DMS53 treated with DMSO at 0.1 percent for 48 hours (cell line): ENCODE results near the gene SORCS2.

Experiments used
- DNase-seq: peaks from one replicate; lab custom pipeline; 2025; ENCODE audit not compliant: unreplicated experiment; lab: John Stamatoyannopoulos, UW

SORCS2 gene

DNA sequence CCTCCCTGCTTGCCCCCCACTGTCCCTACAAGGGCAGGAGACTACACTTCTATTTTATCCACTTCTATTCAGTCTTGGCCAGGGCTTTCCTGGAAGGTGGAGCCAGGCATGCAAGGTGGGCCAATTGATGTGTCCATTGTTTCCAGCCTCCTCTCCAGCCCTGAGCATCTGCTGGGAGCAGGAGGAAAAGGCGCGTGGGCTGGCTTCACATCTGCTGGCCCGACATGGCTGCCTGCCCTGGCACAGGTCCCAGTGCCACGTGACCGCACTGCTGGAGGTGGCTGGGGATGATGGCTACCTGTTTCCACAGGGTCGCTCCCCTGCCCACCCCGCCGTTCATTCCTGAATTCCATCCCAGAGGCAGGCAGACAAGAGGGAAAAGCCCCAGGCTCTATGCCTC, 499.6 kb downstream of the SORCS2 start:
- no peak for DNase-seq

DNA sequence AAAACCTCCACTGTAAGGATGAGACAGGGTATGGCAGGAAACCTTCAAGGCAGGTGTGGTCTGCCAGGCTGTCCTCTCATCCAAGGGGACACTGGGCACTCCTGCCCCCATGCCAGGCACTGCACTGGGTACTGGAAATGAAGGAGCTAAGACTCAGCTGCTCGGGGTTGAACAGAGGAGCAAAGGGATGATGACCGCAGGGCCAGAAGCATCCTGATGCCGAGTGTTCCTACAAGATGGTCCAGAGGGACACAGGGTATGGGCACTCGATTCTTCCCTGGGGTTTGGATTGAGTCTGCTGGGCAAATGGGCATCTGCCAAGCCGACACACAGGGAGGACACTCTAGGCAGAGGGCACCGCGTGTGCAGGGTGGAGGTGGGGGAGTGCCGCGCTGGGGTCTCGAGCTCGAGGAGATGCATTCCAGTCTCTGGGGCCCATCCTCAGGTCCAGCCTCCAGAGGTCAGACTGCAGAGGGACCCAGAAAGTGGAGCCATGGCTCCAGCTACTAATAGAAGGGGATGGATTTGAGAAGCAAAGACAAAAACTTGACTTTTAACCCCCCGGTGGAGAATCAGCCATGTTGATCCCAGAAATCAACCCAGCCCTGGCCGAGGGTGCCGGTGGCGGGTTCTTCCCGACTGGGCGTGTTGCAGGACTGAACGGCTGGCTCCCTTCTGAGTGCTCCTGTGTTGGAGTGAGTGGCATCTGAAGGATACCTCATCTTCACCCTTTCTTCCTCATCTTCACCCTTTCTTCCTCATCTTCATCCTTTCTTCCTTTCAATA, 500.3 kb downstream of the SORCS2 start:
- no peak for DNase-seq

DNA sequence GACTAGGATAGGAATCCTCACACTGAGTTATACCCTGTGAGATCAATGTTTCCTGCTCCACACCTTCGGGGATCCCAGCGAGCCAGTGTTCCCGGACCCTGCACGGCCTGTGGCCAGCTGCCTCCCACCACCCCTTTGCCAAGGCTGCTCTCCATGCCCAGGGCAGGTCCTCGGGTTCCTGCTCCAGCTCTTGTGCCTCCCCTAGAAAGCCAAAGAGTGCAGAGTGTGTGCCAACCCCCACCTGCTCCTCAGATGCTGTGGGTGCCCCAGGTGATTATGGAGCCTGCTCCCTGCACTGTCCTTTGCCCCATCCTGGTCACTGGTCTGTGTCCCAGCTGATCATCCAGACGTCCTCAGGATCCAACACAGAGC, 500.9 kb downstream of the SORCS2 start:
- DNase-seq: no peak

- no peak for DNase-seq
Measured at GRCh38 chr4:7693711-7694110, 501.4 kb downstream of the SORCS2 start.

GRCh38 chr4:7694324-7694723, 502.0 kb downstream of the SORCS2 start:
- DNase-seq: no peak

- DNase-seq: no peak
Measured at GRCh38 chr4:7697343-7697742, 505.0 kb downstream of the SORCS2 start.

- no peak for DNase-seq
Measured at GRCh38 chr4:7697821-7698220, 505.5 kb downstream of the SORCS2 start.

GRCh38 chr4:7698584-7698983, 506.2 kb downstream of the SORCS2 start:
- DNase-seq: no peak

GRCh38 chr4:7699031-7699430, 506.7 kb downstream of the SORCS2 start:
- no peak for DNase-seq

GRCh38 chr4:7699825-7700224, 507.5 kb downstream of the SORCS2 start:
- DNase-seq: no peak

- DNase-seq: no peak
Measured at GRCh38 chr4:7700665-7701064, 508.3 kb downstream of the SORCS2 start.

DNA sequence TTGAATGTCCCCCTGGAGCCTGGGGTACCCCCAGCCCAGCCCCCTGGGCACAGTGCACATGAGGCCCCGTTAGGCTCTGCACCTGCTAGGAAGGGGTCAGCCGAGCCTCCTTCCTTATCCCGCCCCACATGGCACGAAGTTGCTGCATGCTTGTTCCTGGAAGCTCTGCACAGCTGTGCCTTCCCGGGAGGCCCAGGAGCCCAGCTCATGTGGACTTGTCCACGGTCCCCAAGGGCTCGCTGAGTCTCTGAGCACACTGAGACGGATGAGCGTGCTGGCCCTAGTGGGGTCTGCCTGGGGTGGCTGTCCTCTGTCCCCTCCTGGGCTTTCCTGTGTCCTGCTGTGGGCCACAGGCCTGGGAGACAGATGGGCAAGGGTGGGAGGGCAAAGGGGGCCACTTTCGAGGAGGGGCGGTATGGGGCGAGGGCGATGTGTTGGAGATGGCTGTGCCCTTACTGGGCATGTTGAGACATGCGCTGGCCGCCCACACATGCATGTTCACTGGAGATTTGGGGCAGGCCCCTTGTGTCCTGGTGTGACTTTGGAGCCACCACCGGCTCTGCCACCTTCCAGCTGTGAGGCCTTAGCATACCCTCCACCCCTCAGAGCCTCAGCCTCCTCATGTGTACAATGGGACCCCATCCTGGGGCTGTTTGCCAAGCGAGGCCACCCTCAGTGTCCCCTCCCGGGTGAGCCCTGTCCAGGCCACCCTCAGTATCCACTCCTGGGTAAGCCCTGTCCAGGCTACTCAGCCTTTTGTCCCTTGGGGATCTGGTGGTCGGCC, 509.7 kb downstream of the SORCS2 start:
- no peak for DNase-seq

GRCh38 chr4:7703688-7704087, 511.4 kb downstream of the SORCS2 start:
- no peak for DNase-seq

GRCh38 chr4:7704091-7704490, 511.8 kb downstream of the SORCS2 start:
- DNase-seq: no peak

GRCh38 chr4:7704625-7705024, 512.3 kb downstream of the SORCS2 start:
- DNase-seq: no peak

DNA sequence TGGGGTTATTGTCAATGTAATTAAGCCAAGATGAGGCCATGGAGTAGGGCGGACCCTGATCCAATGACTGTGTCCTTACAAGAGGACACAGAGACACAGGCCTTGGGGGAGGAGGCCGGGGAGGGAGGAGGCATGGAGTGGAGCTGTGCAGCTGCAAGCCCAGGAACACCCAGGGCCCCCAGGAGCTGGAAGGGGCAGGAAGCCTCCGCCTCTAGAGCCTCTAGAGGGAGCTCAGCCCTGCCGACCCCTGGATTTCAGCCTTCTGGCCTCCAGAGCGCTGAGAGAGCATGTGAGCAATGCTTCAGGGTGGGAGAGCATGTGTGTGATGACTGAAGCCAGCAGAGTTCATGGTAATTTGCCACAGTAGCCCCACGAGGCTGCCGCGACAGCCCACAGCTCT, 512.7 kb downstream of the SORCS2 start:
- no peak for DNase-seq

DNA sequence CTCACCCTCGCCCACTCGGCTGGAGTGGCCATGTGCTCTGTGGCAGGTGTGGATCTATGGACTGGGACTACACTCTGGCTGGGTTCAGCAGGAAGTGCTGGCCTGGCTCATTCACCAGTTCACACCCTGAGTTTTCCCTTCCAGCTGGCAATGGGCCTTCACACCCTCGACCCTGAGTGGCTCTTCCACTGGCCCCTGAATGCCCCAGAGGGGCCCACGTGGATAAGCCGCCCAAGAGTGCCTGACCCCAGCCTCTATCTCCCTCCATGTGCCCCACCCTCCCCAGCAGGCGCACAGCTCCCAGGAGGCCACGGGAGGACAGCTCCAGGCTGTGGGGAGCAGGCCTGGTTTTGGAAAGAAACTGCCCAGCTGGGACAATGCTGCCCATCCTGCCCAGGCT, 513.3 kb downstream of the SORCS2 start:
- no peak for DNase-seq

GRCh38 chr4:7708238-7708637, 515.9 kb downstream of the SORCS2 start:
- no peak for DNase-seq

DNA sequence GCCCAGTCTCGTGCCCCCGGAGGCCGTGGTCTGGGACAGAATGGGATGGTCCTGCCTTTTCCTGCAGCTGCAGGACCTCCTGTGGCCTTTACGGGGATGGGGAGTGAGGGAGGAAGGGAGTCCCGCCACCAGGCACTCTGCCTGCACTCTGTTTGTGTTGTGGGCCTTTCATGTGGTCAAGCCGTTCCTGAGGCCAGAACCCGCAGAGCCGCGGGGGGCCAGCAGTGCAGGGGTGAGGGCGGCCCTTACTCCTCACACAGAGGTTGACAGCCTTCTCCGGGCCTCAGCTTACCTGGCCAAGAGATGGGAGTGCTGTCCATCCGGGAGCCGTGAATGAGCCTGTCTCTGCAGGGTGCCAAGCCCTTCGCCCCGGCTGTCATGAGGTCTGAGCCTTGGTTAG, 516.6 kb downstream of the SORCS2 start:
- DNase-seq: no peak

DNA sequence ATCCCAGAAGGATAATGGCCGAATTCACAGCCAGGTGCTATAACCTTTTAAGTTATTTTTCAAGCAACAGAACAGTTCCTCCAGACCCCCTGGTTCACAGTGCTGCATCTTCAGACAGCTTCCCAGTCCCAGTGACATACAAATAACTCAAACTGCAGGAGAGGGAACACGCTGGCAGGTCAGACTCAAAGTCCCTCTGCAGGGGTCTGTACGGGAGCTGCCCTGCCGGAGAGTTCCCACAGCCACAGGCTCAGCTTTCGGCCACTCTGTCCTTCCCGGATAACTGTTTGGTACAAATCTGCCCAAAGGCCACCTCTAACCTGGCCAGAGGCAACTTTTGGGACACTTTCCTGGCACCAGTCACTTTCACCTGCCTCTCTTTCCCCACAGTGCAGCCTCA, 517.1 kb downstream of the SORCS2 start:
- no peak for DNase-seq

- DNase-seq: no peak
Measured at GRCh38 chr4:7710126-7710525, 517.8 kb downstream of the SORCS2 start.

DNA sequence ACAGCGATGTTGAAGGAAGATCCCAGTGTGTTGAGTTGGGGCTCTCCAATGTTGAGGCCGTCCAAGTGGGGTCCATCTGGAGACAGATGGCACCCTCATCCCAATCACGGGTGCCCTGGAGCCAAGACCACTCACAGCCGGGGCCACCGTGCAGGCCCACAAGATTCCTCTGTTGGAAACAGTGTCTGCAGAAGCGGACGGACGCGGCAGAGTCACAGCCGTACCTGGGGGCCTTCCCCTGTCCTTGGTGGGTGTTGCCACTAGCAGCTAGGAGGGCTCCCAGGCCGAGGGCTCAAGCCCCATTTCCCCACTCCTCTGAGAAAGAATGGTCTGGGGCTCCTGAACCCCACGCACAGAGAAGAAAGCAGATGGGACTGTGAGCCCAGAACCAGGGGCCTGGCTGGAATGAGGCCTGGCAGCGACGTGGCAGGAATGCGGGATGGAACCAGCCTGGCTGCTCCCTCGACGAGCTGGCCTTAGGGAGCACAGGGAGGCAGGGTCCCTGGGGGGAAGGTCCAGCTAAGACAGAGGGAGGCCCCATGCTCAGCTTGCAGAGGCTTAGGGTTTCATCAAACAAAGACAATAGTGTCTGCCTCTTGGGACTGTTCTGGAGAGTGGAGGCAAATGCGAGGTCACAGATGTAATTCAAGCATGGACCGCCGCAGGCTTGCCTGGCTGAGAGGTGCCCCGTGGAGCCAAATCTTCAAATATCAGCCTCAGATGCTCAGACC, 518.4 kb downstream of the SORCS2 start:
- DNase-seq: no peak
